GM13977 (cell line): ENCODE data around the gene C2.

Experiments
- DNase-seq: peaks from one replicate; pipeline ENCODE4 v3.0.0; 2012; ENCODE audit warnings: low spot score
- in situ Hi-C: fragments of 300-500 bp; cut with MboI; formaldehyde crosslinking; loops from one replicate; pipeline ENCODE4 v1.12.0; 2022; ENCODE audit warnings: low sequenced_read_pairs, low pct_unique_long_range_greater_than_20kb, mixed read lengths, inconsistent platforms; ENCODE audit not compliant: unreplicated experiment
- TF ChIP-seq, protein P1 (sequence below): IDR thresholded peaks from 2 replicates; pipeline ENCODE4 v1.5.1; 2012; ENCODE audit warnings: mild to moderate bottlenecking, control low read depth; ENCODE audit not compliant: insufficient read depth; ENCODE audit errors: extremely low read depth, missing control alignments

Gene C2

DNA sequence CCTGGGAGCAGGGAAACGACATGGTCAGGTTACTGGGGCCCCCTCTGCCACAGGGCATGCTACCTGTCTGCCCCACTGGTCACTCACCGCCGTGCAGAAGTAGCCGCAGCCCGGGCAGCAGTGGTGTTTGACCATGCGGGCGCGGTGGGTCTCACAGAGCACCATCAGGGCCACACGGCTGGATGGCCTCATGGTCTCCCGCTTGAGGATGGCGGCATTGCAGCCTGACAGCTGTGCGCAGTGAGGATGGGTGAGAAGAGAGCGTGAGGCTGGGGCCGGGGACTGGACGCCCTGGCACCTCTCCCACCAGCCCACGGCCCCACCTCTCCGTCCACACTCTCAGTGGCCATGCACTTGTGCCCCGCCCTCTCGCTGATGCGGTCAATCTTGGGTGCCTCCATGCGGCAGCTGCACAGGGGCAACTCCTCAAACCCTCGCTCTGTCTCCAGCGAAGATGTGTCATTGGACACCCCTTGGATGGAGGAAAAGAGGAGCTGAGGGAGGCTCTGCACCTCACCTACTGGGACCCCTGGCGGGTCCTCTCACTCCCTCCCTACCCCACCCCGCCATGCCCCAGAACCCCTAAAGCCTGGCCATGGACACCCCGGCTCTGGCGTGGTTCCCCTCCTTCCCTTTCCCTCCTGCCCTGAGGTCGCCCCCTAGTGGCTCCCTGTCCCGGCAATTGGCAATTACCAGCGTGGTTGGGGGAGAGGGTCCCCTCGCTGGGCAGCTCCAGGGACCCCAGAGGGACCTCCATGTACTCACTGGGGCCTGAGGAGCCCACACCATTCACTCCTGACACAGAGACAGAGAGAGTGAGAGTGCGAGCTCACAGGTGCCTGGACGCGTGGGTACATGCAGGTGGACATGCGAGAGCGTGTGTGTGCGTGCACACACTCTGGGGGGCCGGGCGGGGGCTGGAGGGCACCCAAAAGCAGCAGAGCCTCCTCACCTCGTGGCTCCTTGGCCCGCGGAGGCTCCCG lies 39.0 kb upstream of the C2 start:
- TF ChIP-seq, protein P1, sequence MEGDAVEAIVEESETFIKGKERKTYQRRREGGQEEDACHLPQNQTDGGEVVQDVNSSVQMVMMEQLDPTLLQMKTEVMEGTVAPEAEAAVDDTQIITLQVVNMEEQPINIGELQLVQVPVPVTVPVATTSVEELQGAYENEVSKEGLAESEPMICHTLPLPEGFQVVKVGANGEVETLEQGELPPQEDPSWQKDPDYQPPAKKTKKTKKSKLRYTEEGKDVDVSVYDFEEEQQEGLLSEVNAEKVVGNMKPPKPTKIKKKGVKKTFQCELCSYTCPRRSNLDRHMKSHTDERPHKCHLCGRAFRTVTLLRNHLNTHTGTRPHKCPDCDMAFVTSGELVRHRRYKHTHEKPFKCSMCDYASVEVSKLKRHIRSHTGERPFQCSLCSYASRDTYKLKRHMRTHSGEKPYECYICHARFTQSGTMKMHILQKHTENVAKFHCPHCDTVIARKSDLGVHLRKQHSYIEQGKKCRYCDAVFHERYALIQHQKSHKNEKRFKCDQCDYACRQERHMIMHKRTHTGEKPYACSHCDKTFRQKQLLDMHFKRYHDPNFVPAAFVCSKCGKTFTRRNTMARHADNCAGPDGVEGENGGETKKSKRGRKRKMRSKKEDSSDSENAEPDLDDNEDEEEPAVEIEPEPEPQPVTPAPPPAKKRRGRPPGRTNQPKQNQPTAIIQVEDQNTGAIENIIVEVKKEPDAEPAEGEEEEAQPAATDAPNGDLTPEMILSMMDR = peak; percentile 91
- DNase-seq = peak; percentile 73
- in situ Hi-C loops = no loop called here

DNA sequence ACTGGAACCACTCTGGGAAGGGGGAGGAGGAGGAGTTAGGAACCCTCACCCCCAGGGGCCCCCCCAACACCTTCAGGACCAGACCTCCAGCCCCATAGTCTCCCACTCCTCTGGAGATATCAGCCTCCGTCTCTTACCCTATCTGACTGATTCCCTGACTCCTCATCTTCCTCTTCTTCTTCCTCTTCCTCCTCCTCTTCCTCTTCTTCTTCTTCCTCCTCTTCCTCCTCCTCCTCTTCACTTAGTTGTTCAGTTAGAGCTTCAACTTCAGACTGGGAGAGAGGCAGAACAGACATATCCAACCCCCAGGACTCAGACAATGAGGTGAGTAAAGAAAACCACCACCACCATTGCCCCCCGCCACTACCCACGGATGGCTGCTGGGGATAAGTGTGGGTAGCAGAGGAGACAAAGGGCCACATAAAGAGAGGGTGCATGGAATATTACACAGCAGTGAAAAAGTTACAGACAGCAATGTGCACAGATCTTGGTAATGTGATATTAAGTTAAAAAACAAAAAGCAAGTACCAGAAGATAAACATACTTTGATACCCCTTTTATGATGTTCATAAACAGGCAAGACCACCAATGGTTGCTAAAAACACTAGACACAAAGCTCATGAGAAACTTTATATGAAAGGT lies 38.1 kb upstream of the C2 start:
- DNase-seq = no peak
- in situ Hi-C loops = no loop called here
- TF ChIP-seq, protein P1 = no peak

DNA sequence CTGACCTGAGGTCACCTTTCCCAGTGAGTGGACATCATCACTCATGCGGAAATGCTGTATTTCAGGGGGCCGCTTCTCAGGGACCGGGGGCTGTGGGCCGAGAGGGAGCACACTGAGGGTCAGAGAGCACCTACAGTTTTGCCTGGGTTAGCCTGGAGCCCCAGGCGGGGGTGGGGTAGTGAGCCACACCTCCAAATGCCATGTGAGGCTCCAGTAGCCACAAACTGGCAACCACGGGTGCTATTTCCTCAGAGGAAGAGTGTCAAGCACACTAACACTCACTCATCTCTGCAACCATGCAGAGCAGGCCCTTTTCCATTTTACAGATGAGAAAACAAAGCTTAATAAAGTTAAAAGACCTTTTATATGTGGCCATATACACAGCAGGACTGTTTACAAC lies 34.7 kb upstream of the C2 start:
- in situ Hi-C loops = no loop called here
- TF ChIP-seq, protein P1 = no peak
- no peak for DNase-seq

DNA sequence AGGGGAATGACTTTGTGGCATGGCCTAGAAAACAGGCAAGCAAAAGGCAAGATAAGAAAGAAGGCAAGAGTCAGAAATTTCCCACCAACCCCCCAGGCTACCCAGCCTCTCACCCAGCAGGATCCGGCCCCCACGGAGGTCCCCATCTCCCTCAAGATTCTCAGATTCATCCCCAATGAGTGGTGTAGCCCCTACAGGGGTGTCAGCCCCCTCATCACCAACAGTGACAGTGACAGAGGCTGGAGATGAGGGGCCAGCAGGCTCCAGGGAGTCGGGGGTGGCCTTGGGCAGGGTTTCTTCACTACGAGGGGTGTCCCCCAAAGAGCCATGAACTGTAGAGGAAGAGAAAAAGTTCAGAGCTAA lies 31.0 kb upstream of the C2 start:
- in situ Hi-C loops = no loop called here
- TF ChIP-seq, protein P1 = no peak
- no peak for DNase-seq

DNA sequence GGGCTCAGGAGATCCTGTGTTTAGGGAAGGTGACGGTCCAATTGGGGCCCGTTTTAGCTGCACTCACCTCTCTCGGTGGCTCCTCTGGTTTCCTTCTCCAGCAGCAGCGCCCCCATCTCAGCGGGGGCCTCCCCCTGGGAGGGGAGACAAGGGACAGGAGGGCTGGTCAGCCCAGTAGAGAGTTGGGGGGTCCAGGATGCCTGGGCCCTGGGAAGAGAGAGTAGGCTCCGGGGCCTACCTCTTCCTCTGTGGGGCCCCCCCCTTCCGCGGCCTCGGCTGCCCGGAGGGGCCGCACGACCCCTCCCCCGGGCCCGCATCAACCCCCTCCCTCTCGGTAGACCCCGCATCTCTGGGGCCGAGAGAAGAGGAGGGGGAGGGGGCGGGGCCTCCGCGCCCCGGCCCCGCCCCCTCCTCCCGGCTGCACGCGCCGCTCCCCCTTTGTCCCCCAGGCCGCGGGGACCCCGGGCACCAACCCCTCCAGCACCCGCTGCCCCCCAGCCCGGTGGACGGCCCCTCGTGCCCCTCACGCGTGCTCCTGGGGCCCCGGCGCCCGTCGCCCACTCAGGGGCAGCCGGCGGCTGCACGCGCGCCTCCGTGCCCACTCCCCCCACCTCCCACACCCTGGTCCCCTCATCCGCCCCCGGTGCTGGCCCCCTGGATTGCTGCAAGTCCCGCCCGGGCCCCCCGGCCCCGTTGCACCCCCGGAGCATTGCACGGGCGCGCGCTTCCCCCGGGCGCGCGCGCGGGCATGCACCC lies 30.5 kb upstream of the C2 start:
- in situ Hi-C loops = no loop called here
- DNase-seq = peak; percentile 43
- TF ChIP-seq, protein P1 = no peak

DNA sequence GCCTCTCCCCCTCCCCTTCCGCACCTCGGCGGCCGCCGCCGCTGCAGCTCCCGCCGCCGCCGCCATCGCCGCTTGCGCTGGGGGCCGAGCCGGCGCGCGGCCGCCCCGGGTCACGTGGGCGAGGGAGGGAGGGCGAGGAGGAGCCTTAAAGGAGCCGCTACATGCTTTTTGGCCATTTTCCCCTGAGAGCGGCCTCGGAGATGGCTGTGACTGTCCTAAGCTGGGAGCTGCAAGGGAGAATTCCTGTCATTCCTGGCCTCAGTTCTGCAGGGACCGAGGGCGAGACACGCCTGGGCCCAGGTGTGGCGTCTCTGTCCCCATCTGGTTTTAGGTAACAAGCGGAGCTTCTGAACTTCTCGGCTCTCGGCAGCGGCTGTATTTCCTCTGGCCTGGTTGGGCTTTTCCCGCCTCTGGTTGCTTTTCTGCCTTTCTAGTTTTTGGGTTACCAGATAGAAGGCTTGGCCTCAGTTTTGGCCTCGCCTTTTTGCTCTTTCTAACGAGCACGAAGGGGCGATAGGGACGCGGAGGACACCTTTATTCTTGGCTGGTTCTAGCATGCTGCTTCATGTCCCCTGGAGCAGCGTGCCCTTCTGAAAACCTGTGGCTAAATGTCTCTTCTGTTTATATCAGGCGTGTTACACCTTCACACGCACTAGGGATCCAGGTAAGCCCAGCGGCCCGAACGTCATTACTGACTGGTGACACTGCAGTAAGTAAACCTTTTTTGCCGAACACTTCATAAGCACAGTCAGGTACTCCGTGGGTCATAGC lies 29.7 kb upstream of the C2 start, which contains the start of gene EHMT2:
Gene EHMT2, minus strand, starts transcription at position 87 of the 771 bp plus-strand sequence. Its CDS starts 21 bp downstream, at position 66.
- peak; percentile 94 for DNase-seq
- in situ Hi-C loops = no loop called here
- TF ChIP-seq, protein P1 = peak; percentile 12
